ENCODE measurements around the gene TAF9.
"Not testable (repeated sequence)": the region's sequence is repeated elsewhere in the genome, so short reads cannot be mapped to it uniquely, and the experiment has no call there.

The TAF9 gene, protein sequence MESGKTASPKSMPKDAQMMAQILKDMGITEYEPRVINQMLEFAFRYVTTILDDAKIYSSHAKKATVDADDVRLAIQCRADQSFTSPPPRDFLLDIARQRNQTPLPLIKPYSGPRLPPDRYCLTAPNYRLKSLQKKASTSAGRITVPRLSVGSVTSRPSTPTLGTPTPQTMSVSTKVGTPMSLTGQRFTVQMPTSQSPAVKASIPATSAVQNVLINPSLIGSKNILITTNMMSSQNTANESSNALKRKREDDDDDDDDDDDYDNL

DNA sequence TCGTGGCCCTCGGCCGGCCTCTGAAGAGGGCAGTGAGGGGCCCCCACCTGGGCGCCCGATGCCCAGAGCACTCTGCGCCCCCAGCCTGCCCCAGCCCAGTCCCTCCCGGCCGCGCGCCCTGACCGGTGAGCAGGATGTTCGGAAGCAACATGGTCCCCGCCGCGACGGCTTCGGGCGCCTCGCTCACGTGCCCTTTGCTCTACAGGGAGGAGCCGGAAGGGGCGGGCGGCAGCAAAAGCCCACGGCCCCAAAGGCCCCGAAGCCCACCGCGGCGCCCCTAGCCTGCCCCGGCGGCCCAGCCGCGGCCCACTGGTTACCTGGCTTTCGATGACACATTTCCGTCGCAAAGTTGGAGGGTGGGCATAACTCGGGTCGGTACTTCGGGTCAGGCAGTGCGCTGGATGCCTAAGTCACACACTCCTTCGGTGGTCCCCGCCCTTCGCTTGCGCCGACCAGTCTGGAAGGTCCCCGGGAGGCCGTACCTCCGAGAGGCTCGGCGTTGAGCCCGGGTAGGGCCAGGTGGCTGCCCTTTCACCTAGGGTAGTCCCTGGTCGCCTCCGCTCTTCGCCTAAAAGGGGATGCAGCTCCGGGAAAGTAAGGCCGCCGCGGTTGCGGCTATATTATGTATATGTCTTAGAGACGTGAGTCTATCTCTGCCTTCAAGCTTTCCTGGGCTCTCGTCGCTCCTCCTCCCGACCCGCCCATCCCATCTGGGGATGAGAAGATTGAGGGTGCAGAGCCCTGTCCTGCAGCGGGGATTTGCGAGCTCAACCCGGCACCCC, at the start of gene TAF9, which contains the start of the genes AK6 and RAD17:
Gene TAF9, minus strand, starts transcription at position 181 of the 782 bp plus-strand sequence. CDS start 3,783 bp downstream, outside the sequence.
Gene AK6, minus strand, starts transcription at position 181 of the 782 bp plus-strand sequence. Its CDS starts 30 bp downstream, at position 151.
Gene RAD17, plus strand, starts transcription at position 479 of the 782 bp plus-strand sequence. CDS start 2,391 bp downstream, outside the sequence.
- peak; percentile 93 for DNase-seq (ENCODE audit: low spot score)

DNA sequence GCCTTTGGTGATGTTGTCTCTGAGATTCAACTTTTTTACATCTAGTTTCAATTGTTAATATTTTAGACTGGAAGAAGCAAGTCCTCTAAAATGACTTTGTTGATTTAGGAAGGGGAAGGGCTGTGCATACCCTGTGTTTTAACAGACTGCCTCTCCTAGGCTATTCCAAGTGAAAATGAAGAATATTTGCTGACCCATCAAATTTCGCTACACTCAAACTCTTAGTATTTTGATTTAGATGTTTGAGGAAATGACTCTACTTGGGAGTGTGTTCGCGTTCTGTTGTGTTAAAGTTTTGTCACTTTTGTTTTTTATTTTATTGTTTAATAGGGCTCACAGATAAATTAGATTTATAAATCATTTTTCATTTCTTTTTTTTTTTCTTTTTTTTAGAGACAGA, 49.2 kb upstream of the TAF9 start:
- DNase-seq (ENCODE audit: low spot score) = no peak

DNA sequence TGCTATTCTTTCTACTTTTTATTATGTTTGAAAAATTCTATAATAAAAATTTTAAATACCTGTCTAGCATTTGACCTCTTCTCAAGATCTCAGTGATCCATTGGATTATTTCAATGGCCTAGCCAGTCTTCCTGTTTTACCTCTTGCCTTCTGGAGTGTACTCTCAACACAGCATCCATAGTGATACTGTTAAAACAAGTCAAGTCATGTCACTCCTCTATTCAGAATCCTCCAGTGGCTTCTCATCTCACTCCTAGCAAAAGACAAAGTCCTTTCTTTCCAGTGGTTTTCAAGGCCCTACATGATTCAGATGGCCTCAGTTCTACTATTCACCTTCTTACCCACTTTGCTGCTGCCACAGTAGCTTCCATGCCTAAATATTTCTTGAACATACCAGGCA, 47.4 kb upstream of the TAF9 start:
- DNase-seq (ENCODE audit: low spot score) = no peak

DNA sequence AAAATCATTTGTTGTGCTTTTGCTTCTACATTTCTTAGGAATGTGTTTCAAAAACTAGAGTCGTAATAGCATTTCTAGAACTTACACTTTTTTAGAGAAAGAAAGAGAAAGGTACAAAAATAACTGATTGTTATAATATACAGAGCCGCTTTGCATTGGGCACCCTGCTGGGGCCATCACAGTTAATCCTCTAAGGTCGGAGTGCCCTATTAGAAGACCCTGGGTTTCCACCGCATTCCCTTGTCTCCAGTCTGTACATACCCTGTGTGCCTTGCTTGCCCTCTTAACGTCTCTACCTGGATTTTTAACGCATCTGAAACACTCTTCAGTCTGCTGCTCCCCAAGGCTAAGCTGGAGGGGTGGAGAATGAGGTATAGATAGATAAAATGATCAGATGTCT, 46.9 kb upstream of the TAF9 start:
- DNase-seq (ENCODE audit: low spot score) = no peak

DNA sequence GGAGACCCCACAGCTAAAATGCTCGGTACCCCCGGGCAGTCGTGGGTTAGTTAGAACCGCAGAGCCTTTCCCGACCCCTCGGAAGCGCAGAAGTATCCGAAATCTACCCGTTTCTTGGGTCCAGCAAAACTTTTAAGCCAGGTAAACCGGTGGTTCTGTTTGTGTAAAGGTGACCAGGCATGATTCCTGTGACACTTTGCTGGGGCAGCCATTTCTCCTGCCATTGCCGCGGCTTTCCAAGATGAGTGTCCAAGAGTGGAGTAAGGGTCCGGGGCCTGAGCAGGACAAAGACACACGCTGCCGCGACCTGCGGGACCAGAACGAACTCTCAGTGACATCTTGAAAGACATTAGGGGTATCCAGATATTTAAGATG, 46.3 kb upstream of the TAF9 start:
- DNase-seq (ENCODE audit: low spot score) = no peak

DNA sequence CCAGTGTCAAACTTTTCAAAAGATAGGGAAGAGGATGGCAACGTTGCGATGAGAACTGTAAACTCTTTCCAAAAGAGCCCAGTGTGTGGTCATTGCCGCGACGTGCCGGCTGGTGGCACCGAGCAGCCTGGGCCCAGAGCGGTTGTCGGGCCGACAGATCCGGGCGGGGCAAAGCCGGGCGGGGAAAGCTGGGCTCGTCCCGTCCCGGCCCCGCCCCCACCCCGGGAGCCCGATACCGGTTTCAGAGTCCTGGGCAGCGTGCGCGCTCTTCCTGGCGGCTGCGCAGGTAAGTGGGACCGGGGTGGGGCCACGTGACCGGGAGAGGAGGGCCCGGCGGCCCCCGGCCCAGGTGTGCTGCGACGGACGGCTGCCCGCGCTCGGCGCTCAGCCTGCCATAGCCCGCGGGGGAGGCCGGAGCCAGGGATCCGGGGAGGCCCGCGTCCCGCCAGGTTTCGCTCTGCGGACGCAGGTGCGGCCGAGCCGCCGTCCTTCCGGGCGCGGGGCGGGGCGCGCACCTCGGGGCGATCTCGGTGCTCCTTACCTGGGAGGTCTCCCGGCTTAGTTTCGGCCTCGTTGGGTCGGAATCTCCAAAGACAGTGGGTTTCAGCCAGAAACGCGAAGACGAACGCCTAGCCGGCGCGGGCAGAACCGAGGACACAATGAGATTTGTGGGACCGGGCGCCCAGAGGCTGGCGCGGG, 45.7 kb upstream of the TAF9 start, which contains the start of gene MARVELD2:
Gene MARVELD2, plus strand, starts transcription at position 232 of the 699 bp plus-strand sequence. CDS start 4,270 bp downstream, outside the sequence.
- DNase-seq (ENCODE audit: low spot score) = peak; percentile 81

DNA sequence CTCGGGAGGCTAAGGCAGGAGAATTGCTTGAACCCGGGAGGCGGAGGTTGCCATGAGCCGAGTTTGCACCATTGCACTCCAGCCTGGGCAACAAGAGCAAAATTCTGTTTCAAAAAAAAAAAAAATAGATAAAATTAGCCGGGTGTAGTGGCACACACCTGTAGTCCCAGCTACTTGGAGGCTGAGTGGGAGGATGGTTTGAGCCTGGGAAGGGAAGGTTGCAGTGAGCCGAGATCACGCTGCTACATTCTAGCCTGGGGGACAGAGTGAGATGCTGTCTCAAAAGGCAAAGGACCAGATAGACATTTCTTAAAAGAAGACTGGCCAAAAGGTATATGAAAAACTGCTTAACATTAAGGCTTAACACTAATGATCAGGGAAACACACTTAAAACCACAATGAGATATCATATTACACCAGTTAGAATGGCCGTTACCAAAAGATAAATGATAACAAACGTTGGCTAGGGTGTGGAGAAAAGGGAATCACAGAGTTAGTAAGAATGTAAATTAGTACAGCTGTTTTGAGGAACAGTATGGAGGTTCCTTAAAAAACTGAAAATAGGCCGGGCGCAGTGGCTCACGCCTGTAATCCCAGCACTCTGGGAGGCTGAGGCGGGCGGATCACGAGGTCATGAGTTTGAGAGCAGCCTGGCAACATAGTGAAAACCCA, 35.5 kb upstream of the TAF9 start:
- DNase-seq (ENCODE audit: low spot score) = no peak

DNA sequence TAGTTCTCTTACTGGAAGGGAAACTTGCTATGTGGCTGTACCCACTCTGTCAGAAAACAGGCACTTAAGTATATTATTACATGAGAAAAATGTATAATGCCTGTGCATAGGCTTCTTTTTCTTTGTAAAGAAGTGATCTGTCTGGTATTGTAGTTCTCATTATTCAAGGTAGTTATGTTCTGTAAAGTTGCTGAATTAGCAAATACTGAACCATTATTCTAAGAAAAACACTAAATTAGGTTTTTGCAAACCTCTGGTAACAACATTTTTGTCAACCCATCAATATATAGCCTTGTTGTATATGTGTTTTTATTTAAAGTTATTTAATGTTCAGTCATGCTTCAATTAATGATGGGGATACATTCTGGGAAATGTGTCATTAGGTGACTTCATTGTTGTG, 9.1 kb upstream of the TAF9 start:
- DNase-seq (ENCODE audit: low spot score) = no peak

DNA sequence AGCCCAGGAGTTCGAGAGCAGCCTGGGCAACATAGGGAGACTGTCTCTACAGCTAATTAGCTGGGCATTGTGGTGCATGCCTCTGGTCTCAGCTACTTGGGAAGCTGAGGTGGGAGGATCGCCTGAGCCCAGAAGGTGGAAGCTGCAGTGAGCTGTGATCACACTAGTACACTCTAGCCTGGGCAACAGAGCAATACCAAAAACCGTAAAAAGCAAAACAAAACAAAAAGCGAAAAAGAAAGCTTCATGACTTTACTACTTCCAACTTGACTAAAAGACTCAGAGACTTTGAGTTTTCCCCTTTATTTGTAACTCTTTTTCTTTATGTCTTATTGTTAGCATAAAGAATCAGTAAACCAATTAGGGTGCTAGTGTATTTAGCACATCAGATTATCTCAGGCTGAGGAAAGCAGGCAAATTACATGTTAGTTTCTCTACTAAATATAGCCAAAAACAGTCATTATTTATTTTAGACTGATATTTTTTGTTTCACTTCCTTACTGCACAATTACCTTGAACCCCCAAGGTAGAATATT, 5.7 kb upstream of the TAF9 start:
- no peak for DNase-seq (ENCODE audit: low spot score)

DNA sequence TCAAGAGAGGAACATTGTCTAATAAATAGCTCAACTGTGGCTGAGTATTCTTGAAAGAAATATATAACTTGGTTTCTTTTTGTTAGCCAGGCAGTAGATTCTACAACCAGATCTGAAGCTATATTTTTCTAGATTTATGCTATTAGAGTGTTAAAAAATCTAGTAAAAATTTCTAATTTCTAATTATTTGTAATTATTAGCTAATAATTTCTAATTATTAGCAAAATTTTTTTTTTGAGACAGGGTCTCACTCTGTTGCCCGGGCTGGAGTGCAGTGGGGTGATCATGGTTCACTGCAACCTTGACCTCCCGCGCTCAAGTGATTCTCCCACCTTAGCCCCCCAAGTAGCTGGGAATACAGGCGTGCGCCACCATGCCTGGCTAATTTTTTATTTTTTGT, 3.1 kb upstream of the TAF9 start:
- no peak for DNase-seq (ENCODE audit: low spot score)

DNA sequence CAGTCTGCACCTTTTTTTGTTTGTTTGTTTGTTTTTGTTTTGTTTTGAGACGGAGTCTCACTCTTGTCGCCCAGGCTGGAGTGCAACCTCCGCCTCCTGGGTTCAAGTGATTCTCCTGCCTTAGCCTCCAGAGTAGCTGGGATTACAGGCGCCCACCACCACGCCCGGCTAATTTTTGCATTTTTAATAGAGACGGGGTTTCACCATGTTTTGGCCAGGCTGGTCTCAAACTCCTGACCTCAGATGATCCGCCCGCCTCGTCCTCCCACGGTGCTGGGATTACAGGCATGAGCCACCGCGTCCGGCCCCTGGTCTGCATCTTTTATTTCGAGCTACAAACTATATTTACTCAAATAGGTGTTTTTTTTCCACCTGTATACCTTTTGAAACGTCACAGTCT, 1.0 kb upstream of the TAF9 start:
- not testable (repeated sequence) for DNase-seq (ENCODE audit: low spot score)

DNA sequence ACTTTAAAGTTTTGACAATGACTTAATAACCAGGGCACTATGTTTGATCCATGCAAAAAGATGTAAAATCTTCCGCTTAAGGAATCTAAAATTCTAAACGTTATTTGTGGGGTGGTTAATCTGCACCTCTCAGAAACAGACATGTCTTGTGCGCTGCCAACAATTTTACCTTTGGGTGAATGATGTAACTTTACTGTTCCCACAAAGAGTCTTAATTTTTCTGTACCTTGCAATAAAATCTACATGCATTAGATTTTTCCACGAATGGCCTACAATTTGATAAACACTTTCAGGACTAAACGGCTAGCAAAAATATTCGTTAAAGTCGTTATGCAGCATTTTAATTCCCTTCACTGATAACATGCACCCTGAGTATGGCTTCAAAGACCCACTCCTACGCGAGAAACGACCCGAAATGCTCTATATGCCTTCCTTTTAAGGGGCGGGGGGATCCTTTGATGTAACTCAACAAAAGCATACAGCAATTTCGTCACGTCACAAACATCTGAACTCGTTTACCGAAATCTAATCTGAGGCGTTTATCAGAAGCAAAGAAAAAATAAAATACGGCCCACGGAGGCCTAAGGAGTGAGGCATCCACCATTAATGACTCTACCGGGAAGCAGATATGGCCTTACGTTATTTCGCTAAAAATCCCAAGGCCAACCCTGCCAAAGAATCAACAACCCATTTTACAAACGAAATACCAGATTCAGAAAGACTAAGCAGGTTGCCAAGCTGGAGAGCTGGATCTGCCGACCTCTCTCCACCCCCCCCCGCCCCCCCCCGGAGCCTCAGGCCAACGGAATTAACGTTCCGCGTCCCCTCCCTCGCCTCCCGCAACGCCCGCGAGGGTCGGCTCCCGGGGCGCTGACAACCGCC, 621 bp downstream of the TAF9 start:
- peak; percentile 40 for DNase-seq (ENCODE audit: low spot score)

DNA sequence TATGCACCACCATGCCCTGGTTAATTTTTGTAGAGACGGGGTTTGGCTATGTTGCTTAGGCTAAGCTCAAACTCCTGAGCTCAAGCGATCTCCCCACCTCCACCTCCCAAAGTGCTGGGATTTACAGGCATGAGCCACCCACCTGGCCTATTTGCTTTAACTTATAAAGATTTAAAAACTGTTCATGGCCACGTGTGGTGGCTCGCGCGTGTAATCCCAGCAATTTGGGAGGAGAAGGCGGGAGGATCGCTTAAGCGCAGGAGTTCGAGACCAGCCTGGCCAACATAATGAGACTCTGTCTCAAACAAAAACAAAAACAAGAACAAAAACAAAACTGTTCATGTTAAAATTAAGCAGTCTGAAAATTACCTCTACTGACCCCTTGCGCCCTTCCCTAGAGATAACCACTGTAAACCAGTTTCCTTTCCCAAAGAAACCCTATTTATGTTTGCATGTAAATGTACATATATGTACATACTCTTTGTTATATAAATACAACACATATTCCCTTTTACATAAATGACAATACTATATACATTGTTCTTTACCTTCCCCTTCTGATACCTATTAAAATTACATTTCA, 1.5 kb downstream of the TAF9 start:
- DNase-seq (ENCODE audit: low spot score) = peak; percentile 20

DNA sequence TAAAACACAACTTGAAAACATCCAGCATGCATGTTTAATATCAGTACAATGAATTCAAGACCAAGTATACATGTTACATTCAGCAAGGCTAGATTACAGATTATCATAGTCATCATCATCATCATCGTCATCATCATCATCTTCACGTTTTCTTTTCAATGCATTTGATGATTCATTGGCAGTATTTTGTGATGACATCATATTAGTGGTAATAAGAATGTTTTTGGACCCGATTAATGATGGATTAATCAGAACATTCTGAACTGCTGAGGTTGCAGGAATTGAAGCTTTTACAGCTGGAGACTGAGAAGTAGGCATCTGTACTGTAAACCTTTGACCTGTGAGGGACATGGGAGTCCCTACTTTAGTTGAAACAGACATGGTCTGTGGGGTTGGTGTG, 4.5 kb downstream of the TAF9 start:
- DNase-seq (ENCODE audit: low spot score) = no peak

DNA sequence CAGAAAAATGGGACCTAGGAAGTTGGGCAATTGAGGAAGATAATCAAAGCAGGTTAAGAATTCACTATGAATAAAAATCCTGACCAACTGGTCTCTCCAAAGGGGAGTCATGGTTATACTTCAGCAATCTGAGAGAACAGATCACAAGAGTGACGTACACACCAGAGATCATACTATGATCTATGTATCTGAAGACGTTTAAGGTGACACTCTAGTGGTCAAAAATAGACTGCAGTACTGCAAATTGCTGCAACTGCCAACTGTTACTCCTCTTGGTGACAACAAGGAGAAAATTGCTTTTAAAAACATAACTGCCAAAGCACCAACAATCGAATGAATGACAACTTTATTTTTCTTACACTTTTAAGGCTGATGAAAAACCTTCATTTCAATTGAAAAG, 4.9 kb downstream of the TAF9 start:
- DNase-seq (ENCODE audit: low spot score) = peak; percentile 26

DNA sequence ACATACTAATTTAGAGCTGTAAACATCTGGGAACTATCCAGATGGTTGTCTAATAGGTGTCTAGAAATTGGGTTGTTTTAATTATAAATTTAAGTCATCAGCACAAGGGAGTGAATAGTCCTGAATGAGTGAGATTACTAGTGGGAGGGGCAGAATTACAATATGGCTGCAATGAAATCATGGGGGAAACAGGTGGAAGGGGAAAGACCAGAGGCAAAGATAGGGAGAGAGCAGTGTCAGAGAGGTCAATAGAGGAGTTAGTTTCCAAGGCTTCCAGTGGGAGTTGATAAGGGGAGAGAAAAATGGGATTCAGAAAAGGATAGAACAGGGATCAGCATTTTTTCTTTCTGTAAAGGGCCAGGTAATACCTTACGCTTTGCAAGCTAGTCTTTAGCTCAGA, 8.9 kb downstream of the TAF9 start:
- DNase-seq (ENCODE audit: low spot score) = no peak

DNA sequence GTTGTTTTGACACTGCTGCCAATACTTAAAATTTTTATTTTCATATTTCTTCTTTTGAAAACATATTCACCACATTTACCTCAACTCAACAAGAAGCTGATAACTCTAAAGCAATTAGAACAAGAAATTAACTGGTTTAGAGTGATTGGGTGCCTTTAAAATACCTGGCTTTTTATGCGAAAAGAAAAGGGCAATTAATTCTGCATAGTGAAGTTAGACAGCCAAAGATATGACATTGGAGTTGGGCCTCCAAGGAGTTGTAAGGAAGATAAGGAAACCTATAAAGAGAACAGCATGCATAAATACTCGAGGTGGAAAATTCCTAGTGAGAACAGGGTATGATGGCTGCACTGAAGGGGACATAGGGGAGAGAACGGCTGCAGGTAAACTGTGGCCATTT, 9.6 kb downstream of the TAF9 start:
- DNase-seq (ENCODE audit: low spot score) = no peak

DNA sequence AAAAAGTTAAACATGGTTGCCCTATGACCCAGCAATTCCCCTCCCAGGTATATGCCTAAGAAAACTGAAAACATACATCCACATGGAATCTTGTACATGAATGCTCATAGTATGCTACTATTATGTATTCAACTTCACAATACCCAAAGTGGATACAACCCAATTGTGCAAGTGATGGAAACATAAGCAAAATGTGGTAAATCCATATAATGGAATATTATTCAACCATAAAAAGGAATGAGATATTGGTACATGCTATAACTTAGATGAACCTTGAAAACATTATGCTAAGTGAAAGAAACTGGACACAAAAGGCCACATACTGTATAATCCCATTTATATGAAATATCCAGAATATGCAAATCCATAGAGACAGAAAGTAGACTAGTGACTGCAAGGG, 18.7 kb downstream of the TAF9 start:
- DNase-seq (ENCODE audit: low spot score) = no peak

DNA sequence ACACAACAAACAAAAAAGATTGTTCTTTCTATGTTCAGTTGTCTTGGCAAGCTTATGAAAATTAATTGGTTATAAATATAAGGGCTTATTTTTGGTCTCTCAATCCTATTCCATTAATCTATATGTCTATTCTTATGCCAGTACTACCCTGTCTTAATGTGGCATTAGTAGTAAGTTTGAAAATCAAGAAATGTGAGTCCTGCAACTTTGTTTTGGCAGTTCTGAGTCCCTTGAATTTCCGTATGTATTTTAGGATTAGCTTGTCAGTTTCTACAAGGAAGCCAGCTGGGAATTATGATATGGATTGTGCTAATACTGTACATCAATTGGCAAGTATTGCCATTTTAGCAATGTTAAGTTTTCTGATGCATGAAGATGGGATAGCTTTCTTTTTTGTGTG, 26.2 kb downstream of the TAF9 start:
- DNase-seq (ENCODE audit: low spot score) = no peak

DNA sequence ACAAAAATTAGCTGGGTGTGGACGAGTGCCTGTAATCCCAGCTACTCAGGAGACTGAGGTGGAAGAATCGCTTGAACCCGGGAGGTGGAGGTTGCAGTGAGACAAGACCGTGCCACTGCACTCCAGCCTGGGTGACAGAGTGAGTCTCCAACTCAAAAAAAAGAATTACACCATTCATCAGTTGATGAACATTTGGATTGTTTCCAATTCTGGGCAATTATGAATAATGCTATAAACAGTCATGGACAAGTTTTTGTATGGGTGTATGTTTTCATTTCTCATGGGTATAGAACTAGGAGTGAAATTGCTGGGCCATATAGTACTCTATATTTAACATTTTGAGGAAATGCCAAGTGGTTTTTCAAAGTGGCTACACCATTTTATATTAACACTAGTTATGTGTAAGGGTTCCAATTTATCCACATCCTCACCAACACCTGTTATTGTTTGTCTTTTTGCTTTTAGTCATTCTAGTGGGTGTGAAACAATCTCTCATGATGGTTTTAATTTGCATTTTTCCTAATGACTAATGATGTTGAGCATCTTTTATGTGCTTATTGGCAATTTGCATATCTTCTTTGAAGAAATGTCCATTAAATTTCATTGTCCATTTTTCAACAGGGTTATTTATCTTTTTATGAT, 27.7 kb downstream of the TAF9 start:
- DNase-seq (ENCODE audit: low spot score) = no peak
